SW 1271 (cell line): ENCODE data around the gene RIPOR2.
"Not testable (repeated sequence)": the region's sequence is repeated elsewhere in the genome, so short reads cannot be mapped to it uniquely, and the experiment has no call there.

Experiments used
- DNase-seq, 2 experiments: peaks; one replicate each; lab custom pipeline; 2025; lab: John Stamatoyannopoulos, UW

RIPOR2 gene

GRCh38 chr6:24926647-24927046, 9.1 kb downstream of the RIPOR2 start:
- DNase-seq = not testable (repeated sequence)

GRCh38 chr6:24926192-24926591, 9.6 kb downstream of the RIPOR2 start:
- no peak for DNase-seq

DNA sequence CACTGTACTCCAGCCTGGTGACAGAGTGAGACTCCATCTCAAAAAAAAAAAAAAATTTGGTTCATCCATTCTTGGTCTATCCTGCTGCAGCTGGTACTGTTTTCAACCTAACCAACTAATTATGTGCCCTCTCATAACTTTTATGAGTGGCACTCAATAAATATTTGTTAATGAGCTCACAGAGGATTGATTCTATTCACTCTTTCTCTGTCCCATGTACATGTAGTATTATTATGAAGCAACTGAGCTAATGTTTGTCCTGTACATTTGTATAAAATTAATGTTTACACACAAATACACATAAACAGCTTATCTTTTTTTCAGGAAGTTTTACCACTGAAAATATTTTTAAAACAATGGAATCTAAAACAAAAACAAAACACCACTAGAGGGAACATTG, 10.1 kb downstream of the RIPOR2 start:
- DNase-seq = no peak

DNA sequence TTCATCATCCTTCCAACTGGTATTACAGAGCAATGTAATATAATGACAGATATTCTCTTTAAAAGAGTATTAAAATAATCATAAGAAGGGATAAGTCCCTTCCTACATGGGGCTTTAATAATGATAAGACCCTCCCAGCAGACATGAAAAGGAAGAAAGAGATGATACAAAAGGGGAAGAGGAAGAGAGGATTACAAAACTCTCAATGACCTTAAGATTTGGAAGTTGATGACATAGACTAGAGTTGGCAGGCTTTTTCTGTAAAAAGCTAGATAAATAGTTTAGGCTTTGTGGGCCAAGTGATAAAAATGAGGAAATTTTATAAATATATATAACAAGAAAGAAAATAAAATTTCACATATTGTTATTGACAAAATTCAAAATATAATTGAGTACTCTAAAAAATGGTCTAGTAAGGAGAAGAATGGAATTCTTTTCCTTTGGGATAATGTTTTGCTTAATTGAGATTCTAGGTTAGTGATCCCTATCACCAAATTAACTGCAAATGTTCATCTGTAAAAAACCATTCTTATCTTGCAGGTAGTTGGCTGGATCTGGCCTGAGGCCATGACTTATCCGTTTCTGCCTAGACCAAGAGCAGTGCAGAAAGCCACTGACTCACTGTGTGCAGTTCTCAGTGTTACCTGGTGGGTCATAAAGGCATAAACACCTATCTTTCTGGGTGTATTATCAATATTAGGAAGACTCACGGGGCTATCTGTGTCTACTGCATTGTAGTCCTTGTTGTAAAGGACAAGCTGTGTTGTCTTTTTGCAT, 11.0 kb downstream of the RIPOR2 start:
- DNase-seq = no peak

- DNase-seq = no peak
These were observed 11.8 kb downstream of the RIPOR2 start for GRCh38 chr6:24923885-24924401.

DNA sequence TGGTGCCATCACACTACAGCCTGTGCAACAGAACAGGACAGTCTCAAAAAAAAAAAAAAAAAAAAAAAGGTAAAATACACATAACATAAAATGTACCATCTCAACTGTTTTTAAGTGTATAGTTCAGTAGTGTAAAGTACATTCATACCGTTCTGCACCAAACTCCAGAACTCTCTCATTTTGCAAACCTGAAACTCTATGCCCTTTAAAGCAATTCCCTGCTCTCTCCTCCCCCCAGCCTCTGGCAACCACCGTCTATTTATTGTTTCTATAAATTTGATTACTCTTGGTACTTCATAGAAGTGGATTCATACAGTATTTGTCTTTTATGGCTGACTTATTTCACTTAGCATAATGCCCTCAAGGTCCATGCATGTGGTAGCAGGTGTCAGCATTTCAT, 12.9 kb downstream of the RIPOR2 start:
- DNase-seq = no peak

DNA sequence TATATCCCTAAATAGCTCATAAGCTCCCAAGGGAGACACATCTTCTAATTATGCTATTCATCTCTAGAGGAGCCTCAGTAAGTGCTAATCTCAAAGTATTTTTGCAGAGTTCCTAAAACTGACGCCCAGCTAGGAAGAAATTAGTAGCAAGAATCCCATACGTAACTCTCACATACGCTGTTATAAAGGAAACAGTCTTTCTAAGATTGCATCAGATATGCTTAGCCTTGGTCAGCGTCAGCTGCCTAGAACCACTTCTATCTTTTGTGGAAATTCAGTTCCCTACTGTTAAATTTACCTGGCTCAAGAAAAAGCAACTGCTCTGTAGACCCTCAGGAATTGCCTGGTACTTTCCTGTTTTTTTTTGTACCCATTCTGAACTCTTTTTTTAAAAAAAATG, 13.6 kb downstream of the RIPOR2 start:
- DNase-seq = no peak

GRCh38 chr6:24920136-24920535, 15.6 kb downstream of the RIPOR2 start:
- DNase-seq = no peak

GRCh38 chr6:24919056-24919892, 16.5 kb downstream of the RIPOR2 start:
- no peak for DNase-seq

GRCh38 chr6:24918641-24919055, 17.1 kb downstream of the RIPOR2 start:
- DNase-seq = no peak

GRCh38 chr6:24916496-24916895, 19.3 kb downstream of the RIPOR2 start:
- no peak for DNase-seq

DNA sequence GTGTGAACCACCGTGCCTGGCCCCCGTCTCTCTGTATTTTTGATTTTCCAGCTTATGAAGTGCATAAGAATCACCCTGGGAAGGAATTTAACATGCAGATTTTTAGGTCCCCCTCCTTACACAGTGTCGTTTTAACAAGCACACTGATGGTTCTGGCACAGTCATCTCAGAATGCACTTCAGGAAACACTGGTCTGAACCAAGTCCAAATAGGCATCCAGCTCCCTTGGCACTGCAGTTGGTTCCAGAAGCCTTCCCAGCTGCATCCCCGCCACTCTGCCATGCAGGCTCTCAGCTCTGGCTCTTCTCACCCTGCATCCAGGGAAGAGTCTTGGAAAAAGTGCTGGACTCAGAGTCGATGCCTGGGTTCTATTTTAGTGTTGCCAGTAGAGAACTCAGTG, 20.1 kb downstream of the RIPOR2 start:
- DNase-seq = no peak

DNA sequence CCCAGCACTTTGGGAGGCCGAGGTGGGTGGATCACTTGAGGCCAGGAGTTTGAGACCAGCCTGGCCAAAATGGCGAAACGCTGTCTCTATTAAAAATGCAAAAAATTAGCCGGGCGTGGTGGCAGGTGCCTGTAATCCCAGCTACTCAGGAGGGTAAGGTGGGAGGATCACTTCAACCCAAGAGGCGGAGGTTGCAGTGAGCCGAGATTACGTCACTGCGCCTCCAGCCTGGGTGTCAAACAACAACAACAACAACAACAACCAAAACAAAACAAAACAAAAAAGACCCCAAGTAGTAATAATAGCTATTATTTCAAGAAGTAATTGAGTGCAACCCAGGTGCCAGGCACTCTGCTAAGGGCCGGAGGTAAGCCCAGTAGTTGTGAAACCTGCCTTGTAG, 21.7 kb downstream of the RIPOR2 start:
- not testable (repeated sequence) for DNase-seq

- no peak for DNase-seq
These were observed 23.9 kb downstream of the RIPOR2 start for GRCh38 chr6:24911796-24912382.

DNA sequence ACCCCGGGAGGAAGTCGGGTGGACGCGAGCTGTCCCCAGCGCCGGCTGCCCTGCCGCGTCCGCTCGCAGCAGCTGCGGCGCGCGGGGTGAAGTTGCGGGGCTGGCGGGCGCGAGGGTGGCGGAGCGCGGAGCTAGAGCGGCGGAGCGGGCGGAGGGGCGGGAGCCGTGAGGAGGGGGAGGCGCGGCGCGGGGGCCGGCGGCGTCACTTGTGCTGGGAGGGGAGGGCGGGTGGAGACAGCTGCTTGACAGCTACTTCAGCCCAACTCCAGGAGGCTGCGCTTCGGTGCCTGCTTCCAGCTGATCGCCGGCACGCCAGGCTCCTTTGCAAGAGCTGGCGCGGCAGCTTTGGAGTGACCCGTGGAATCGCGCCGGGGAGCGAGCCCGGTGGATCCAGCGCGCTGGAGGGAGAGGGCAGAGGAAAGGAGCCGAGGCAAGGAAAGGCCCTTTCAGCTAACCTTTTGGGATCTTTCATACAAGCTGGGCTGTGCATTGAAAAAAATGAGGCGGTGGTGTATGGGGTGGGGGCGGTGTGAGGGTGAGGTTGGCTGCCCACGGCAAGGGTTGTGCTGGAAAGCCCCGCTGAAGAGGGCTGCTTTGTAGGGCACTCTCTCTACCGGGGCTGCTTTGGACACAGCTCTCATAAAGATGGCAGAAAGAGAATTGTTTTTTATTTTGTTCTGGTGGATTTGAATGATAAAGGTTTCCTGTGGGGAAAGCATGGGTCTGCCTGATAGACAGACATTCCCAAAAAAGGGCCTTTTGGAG, 24.6 kb downstream of the RIPOR2 start:
- no peak for DNase-seq

DNA sequence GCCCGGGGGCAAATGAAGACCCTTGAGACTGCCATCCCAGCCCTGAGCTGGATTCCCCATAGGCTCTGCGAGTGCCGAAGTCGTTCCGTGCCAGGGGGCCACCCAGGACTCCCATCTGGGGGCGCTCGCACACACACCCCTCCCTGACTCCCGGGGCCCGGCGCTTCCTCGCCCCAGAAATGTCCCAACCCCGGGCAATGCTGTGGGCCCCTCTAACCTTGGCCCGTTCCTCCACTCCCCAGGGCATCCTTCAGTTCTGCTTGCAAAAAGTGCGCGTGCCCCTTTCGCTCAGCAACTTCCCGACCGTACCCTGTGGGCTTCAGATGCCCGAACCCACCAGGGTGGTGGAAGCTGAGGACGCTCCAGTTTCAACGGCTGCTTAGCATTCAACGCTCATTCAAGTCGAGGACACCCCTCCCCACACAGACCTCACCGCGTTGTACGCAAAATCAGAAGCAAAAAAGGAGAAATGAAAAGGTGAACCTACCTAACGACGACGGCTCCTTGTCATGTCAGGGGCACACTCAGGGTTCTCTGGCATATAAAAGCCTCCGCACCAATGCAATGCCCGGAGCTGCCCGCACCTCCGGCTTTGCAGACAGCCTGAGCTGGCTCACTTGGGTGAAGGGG, 25.3 kb downstream of the RIPOR2 start:
- no peak for DNase-seq

DNA sequence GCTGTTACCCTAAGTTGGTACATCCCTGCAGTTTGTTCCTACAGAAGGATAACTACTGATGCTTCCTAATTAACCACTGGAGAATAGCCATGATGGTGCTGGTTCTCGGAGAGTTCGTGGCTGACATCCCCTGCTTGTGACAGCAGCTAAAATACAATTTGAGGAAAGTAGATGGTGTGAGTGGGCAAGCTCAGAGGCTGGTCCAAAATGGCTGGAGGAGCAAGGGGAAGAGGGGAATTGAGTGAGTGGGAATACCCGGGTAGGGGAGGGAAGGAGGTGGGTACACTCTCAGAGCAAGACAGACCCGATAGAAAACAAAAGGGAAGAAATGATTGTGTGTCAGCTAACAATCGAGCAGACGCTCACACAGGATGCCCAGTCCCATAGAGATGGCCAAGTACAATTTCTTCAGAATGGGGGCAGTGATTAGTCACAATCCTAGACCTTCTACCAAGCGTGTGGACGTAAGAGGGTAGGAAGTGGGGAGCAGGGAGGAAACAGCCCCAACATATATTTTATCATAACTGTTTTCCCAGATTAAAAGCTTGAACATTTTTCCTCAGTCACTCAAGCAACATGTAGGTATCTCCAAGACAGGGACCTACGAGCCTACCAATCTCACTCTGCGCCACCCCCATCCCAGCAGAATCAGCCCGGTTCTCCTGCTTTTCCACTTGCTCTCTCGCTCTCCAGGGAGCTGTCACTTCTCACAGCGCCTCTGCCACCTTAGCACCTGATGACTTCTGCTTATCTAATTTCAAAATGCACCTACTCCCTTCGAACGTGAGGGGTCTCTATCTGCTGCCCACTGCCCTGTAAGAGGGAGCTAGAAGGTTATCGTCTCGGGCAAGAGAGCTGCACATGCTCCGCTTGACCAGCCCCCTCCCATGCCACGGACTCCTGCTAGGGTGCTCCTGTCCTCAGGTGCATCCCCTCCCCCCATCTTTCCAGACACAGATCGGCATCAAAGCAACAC, 26.2 kb downstream of the RIPOR2 start:
- DNase-seq = no peak

DNA sequence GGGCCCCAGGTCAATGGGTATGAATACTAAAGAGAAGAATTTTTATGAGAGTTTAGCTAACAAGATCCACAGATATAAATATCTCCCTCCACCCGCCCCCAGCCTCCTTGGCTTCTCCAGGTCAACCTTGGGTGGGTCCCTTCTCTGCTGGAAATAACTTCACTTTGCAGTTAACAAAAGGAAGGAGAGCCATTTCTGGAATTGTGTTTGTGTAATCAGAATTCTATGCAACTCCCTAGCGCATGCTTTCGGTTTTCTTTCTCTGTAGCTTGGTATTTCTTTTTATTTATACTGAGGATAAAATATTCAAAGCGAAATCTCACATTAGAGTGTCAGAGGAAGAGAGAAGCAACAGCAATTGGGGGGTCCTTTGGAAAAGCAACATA, 27.1 kb downstream of the RIPOR2 start:
- no peak for DNase-seq

DNA sequence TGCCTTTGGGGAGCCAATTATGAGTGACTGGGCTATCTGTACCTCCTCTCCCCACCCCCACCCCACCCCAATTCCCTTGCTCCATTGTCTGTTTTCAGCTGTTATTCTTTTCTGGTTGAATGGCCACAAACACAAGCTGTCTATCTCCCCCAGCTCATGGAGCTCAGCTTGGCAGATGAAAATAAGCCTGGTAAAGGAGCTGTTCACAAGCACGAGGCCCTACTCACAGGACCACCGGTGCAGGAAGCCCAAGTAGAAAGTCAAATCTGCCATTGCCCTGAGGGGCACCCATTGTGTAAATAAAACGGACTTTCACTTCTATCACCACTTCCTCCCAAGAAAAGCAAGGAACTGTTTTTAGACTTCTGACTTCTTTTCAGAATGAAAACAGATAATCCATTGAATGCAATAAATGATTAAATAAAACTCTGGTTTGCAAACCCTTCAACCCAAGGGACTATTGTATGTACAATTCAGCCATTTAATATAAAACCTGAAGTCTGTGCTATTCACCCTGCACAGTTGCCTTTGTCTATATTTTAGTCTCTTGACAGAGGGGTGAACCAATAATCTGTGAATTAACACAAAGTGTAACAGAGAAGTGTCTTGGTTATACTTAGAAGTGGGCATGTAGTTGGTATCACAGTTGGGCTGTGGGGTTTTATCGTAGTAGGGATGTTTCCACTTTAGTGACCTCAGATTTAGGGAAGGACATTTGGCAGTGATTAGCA, 27.7 kb downstream of the RIPOR2 start:
- DNase-seq = no peak

GRCh38 chr6:24906314-24906713, 29.4 kb downstream of the RIPOR2 start:
- DNase-seq = no peak
